Keratinocyte (primary cell): ENCODE measurements around the gene CUTA.

Source experiments
- EZH2 ChIP-seq: IDR thresholded peaks from one replicate; pipeline ENCODE4 v1.6.1; 2012; ENCODE audit warnings: inconsistent platforms, mild to moderate bottlenecking, low read length, moderate library complexity
- TF ChIP-seq, protein P1 (sequence below), 3 experiments: IDR thresholded peaks in 1 of 3; conservative IDR thresholded peaks in 1 of 3; optimal IDR thresholded peaks in 1 of 3; 2 replicates in 2 of 3; 3 replicates in 1 of 3; pipeline versions ENCODE3 to v1.5.1; 2011; ENCODE audit warnings: low read length in 3 of 3, mild to moderate bottlenecking in 3 of 3, moderate library complexity in 2 of 3, control low read depth in 1 of 3, inconsistent platforms in 1 of 3; ENCODE audit not compliant: insufficient read depth in 2 of 3; ENCODE audit errors: extremely low read depth in 1 of 3

GRCh38 chr6:33377171-33377570 lies 40.7 kb downstream of the CUTA start:
- TF ChIP-seq, protein P1, sequence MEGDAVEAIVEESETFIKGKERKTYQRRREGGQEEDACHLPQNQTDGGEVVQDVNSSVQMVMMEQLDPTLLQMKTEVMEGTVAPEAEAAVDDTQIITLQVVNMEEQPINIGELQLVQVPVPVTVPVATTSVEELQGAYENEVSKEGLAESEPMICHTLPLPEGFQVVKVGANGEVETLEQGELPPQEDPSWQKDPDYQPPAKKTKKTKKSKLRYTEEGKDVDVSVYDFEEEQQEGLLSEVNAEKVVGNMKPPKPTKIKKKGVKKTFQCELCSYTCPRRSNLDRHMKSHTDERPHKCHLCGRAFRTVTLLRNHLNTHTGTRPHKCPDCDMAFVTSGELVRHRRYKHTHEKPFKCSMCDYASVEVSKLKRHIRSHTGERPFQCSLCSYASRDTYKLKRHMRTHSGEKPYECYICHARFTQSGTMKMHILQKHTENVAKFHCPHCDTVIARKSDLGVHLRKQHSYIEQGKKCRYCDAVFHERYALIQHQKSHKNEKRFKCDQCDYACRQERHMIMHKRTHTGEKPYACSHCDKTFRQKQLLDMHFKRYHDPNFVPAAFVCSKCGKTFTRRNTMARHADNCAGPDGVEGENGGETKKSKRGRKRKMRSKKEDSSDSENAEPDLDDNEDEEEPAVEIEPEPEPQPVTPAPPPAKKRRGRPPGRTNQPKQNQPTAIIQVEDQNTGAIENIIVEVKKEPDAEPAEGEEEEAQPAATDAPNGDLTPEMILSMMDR (optimal IDR thresholded peaks at IDR 0.05 in 1 of 3, IDR thresholded peaks at IDR 0.05 in 1 of 3, conservative IDR thresholded peaks at IDR 0.05 in 1 of 3; ENCODE audit: extremely low read depth in 1 of 3, insufficient read depth in 2 of 3, low read length in 3 of 3): no peak
- TF ChIP-seq EZH2: no peak
